Fibroblast of upper back skin (primary cell): ENCODE results near the gene VPS41.
A peak's percentile ranks its signal among the peaks of the same experiment; 100 is the strongest.

Experiments used
- DNase-seq: peaks from one replicate; pipeline ENCODE4 v3.0.0-alpha.2; 2013

The VPS41 gene

GRCh38 chr7:38801786-38802185 is 107.2 kb downstream of the VPS41 start:
- DNase-seq = peak; percentile 12

- no peak for DNase-seq
These were observed 110.3 kb downstream of the VPS41 start for GRCh38 chr7:38798552-38799267.

- DNase-seq = peak; percentile 66
These were observed 112.1 kb downstream of the VPS41 start for GRCh38 chr7:38796626-38797501.

- no peak for DNase-seq
These were observed 113.4 kb downstream of the VPS41 start for GRCh38 chr7:38795593-38795992.

- no peak for DNase-seq
These were observed 127.0 kb downstream of the VPS41 start for GRCh38 chr7:38781991-38782390.

GRCh38 chr7:38777609-38778008 is 131.4 kb downstream of the VPS41 start:
- no peak for DNase-seq

GRCh38 chr7:38775506-38776175 is 133.3 kb downstream of the VPS41 start:
- no peak for DNase-seq

- no peak for DNase-seq
These were observed 135.6 kb downstream of the VPS41 start for GRCh38 chr7:38773430-38773829.

GRCh38 chr7:38760226-38760625 is 148.8 kb downstream of the VPS41 start:
- no peak for DNase-seq

- no peak for DNase-seq
These were observed 150.0 kb downstream of the VPS41 start for GRCh38 chr7:38759028-38759427.

- no peak for DNase-seq
These were observed 151.1 kb downstream of the VPS41 start for GRCh38 chr7:38757931-38758330.

- DNase-seq = no peak
These were observed 152.5 kb downstream of the VPS41 start for GRCh38 chr7:38756521-38756920.

- no peak for DNase-seq
These were observed 155.6 kb downstream of the VPS41 start for GRCh38 chr7:38753347-38753746.

- DNase-seq = peak; percentile 59
These were observed 157.6 kb downstream of the VPS41 start for GRCh38 chr7:38751416-38751815.

- peak; percentile 19 for DNase-seq
These were observed 160.9 kb downstream of the VPS41 start for GRCh38 chr7:38748056-38748610.

GRCh38 chr7:38746438-38746837 is 162.6 kb downstream of the VPS41 start:
- no peak for DNase-seq

GRCh38 chr7:38744746-38745145 is 164.2 kb downstream of the VPS41 start:
- peak; percentile 77 for DNase-seq

GRCh38 chr7:38743899-38744298 is 165.1 kb downstream of the VPS41 start:
- DNase-seq = no peak

- no peak for DNase-seq
These were observed 168.9 kb downstream of the VPS41 start for GRCh38 chr7:38740041-38740440.

GRCh38 chr7:38736138-38736537 is 172.9 kb downstream of the VPS41 start:
- peak; percentile 61 for DNase-seq

- DNase-seq = peak; percentile 53
These were observed 177.8 kb downstream of the VPS41 start for GRCh38 chr7:38731215-38731614.

- DNase-seq = peak; percentile 21
These were observed 180.8 kb downstream of the VPS41 start for GRCh38 chr7:38728145-38728544.
